ENCODE data around the gene C3orf38.
"Not testable (repeated sequence)": the region's sequence is repeated elsewhere in the genome, so short reads cannot be mapped to it uniquely, and the experiment has no call there.

Gene C3orf38

DNA sequence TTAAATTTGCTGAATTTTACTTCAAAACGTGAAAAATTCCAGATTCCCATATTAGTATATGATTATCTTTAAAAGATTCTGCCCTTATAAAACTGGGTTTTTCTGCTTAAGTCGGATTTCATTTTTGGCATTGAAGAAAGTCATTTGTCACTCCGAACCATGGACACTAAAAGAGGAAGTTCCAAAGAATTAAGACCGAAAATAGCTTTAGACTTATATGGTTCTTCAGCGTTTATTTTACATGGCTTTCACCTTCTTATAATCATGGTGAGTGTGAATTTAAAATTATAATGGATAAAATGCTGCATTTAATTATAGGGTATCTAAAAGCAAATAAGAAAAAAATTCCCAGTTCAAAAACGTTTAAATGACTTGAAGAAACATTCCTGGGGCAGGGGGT is 1.0 kb downstream of the C3orf38 start:
- peak overlapping the region; percentile 98 for H3K4me3 ChIP-seq (ENCODE audit: low read depth, low read length)
- DNase-seq (ENCODE audit: low read depth), result no peak

DNA sequence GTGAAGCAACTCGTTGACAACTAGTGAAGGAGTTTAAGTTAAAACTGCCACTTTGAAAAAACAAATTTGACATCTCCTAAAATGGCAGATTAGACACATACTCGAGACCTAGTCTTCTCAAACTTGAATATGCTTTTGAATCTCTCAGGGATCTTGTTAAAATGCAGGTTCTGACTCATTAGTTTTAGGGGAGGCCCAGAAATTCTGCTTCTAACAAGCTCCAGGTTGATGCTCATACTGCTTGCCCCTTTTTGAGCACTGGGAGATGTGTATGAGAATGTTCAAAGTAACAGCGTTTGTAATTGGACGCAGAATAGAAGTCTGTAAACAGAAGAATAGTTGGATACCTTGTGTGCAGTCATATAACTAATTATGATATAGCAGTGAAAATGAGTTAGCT is 1.6 kb downstream of the C3orf38 start:
- DNase-seq (ENCODE audit: low read depth), result no peak
- H3K4me3 ChIP-seq (ENCODE audit: low read depth, low read length), result peak overlapping the region; percentile 98

DNA sequence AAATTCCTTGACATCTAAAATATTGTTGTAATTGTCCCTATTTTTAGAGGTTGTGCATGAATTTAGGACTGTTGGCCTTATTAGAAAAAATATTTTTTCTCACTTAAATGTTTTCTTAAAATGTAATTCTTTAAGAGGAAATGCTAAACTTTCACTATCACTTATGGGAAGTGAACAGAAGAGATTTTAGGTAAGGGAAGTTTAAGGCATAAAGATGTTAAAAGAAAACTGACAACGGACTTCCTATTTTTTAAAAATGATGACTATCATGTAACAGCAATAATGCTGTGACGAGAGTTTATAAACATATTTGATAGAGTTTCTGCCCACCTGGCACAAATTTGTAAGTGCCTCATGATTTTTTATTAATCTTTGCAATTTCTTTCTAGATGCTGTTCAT is 3.1 kb downstream of the C3orf38 start:
- DNase-seq (ENCODE audit: low read depth), result no peak
- H3K4me3 ChIP-seq (ENCODE audit: low read depth, low read length), result no peak overlapping the region

DNA sequence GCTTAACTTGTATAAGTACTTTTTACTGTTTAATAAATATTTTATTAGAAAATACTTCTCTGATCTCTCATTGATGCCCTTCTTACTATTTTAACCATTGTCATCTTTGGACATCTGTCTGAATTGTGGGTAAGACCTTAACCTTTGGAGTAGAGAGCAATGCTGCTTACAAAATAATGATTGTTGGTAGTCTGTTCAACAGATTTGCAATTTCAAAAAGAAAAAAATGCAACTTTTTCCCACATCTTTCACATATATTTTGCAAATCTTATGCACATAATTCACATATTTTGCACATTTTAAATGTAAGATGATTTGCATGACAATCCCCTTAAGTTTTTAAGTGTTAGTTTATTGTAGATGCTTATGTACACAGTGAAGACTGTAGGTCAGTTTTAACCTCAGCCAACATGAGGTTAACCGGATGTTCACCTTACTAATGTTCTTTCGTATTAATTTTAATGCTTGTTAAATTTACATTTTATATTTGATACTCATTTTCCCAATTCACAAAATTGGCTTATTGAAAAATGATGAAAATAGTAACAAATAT is 16.7 kb downstream of the C3orf38 start:
- DNase-seq (ENCODE audit: low read depth), result no peak
- H3K4me3 ChIP-seq (ENCODE audit: low read depth, low read length), result no peak overlapping the region

DNA sequence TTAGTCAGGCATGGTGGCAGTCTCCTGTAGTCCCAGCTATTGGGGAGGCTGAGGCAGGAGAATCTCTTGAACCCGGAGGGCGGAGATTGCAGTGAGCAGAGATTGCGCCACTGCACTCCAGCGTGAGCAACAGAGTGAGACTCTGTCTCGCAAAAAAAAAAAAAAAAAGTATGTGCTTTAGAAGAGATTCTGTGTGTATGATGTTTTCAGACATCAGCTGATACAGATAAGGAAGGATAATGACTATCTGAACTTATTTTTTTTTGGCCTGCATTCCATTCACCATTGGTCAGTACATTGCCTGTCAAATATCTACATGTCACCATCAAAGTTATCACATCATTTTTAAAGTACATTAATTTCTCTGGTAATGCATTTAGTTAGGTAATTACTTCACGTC is 17.4 kb downstream of the C3orf38 start:
- no peak for DNase-seq (ENCODE audit: low read depth)
- H3K4me3 ChIP-seq (ENCODE audit: low read depth, low read length), result no peak overlapping the region

DNA sequence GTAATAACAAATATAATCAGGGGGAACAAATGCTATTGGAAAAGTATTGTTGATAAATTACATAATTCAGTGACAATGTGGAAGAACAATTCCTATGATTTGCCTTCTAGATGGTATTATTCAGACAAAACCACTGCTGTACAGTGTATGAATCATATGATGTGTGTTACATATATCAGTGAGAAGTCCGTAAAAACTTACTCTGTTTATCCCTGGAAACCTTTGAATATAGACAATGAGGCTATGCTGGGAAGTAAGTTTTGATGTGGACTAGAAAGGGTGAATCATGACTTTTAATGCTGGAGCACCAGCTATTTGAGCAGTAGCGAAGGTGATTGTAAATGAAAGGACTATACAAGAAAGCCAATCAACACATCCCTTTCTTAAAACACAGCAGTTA is 17.9 kb downstream of the C3orf38 start:
- no peak overlapping the region for H3K4me3 ChIP-seq (ENCODE audit: low read depth, low read length)
- no peak for DNase-seq (ENCODE audit: low read depth)

DNA sequence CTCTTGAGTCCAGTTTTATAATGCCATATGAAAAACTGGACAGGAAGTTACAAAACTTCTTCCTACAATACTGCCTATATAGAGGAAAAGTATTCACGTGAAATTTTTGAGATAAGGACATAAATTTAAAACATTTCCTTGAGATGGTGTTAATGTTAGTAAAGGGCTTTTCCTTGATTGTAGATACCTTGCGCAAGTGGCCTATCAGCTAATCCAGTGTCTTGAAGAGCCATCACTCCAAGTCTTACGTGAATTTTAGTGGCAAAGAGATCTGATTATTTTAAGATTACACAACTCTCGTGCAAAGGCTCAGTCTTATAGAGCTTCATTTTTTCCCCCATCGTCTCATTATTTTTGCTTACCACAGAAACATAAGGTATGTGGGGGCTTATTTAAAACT is 18.4 kb downstream of the C3orf38 start:
- no peak overlapping the region for H3K4me3 ChIP-seq (ENCODE audit: low read depth, low read length)
- no peak for DNase-seq (ENCODE audit: low read depth)

DNA sequence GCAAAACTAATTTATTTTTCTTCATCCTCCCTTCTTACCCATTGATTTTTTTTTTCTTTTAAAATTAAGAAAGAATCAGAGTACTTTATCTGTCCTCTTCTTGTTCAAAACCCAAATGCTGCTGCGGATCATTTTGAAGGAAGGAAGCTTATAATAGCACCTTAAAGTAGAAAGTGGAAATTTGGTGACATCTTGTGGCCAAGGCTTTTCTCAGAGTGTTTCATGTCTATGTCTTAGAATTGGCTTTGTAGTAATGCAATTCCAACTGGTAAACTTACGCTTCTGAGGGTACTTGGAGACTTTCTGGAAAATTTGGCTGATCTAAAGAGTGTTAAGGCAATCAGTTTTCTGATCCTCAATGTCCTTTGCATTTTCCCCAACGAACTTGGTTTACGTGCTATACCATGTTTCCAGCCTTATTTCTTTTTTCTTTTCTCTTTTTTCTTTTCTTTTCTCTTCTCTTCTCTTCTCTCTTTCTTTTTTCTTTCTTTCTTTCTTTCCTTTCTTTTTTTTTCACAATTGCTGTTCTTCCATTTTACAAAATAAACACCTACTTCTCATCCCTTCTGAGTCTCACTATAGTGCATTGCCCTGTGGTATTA is 30.7 kb downstream of the C3orf38 start:
- no peak overlapping the region for H3K4me3 ChIP-seq (ENCODE audit: low read depth, low read length)
- peak; percentile 18 for DNase-seq (ENCODE audit: low read depth)

DNA sequence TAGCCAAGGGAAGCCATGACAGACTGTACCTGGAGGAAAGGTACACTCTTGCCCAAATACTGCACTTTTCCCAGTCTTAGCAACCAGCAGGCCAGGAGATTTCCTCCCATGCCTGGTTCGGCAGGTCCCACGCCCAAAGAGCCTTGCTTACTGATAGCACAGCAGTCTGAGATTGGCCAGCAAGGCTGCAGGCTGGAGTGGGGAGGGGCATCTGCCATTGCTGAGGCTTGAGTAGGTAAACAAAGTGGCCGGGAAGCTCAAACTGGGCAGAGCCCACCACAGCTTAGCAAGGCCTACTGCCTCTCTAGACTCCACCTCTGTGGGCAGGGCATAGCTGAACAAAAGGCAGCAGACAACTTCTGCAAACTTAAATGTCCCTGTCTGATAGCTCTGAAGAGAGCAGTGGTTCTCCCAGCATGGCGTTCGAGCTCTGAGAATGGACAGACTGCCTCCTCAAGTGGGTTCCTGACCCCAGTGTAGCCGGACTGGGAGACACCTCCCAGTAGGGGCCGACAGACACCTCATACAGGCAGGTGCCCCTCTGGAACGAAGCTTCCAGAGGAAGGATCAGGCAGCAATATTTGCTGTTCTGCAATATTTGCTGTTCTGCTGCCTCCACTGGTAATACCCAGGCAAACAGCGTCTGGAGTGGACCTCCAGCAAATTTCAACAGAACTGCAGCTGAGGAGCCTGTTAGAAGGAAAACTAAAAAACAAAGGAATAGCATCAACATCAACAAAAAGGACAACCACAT is 32.6 kb downstream of the C3orf38 start:
- H3K4me3 ChIP-seq (ENCODE audit: low read depth, low read length); DNase-seq (ENCODE audit: low read depth): not testable (repeated sequence)

DNA sequence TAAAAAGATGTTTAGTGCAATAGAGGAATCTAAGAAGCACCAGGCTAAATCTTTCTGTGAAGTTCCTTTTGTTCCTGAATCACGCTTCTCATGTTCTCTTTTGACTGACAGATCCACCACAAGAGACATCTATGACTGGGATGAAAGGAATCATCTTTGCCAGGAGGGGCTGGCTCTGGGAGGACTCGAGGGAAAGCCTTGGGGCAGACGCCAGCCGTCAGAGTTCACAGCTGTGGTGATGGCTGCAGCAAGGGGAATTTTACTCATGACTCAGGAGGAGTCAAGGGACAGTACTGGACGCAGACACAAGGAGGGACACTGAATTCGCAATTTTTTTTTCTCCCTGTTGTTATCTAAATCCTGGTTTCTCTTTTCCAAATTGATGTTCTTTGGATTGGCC is 38.7 kb downstream of the C3orf38 start:
- peak; percentile 66 for DNase-seq (ENCODE audit: low read depth)
- H3K4me3 ChIP-seq (ENCODE audit: low read depth, low read length), result no peak overlapping the region

DNA sequence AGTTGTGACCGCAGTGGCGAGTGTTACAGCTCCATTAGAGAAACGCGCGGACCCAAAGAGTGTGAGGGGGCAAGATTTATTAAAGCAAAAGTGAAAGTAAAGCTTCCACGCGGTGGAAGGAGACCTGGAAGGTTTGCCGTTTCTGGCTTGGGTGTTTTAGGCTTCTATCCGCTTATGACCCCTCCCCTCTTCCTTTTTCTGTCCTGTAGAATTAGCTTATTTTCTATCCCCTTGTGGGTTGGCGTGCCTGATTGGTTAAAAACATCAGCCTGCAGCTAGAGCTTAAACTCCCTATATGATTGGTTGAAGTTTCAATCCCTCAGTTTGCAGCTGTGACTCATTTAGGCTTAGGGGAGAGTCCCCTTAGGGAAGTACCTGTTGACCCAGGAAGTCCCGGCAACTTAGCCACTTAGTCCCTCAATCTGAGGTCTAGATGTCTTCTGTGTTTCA is 39.6 kb downstream of the C3orf38 start:
- H3K4me3 ChIP-seq (ENCODE audit: low read depth, low read length), result no peak overlapping the region
- DNase-seq (ENCODE audit: low read depth), result no peak

DNA sequence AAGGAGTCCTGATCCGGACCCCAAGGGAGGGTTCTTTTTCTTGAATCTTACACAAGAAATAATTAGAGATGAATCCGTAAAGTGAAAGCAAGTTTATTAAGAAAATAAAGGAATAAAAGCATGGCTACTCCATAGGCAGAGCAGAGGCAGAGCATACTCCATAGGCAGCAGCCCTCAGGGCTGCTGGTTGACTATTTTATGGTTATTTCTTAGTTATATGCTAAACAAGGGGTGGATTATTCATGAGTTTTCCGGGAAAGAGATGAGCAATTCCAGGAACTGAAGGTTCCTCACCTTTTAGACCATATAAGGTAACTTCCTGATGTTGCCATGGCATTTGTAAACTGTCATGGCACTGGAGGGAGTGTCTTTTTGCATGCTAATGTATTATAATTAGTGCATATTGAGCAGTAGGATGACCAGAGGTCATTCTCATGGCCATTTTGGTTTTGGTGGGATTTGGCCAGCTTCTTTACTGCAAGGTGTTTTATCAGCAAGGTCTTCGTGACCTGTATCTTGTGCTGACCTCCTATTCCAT is 42.2 kb downstream of the C3orf38 start:
- no peak overlapping the region for H3K4me3 ChIP-seq (ENCODE audit: low read depth, low read length)
- DNase-seq (ENCODE audit: low read depth), result no peak

DNA sequence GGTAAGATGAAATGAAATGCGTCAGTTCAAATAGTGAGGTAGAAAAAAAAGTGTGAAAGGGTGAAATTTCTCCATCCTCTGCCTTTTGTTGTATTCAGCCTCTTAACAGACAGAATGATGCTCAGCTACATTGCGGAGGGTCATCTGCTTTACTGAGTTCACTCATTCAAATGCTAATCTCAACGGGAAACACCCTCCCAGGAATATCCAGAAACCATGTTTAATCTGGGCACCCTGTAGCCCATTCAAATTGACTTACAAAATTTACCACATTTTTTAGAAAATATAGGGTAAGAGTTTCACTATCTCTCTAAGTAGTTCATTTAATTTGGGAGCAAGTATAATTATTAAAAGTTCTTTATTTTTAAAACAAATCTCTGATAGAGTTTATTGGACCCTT is 42.9 kb downstream of the C3orf38 start:
- H3K4me3 ChIP-seq (ENCODE audit: low read depth, low read length), result no peak overlapping the region
- DNase-seq (ENCODE audit: low read depth), result no peak

DNA sequence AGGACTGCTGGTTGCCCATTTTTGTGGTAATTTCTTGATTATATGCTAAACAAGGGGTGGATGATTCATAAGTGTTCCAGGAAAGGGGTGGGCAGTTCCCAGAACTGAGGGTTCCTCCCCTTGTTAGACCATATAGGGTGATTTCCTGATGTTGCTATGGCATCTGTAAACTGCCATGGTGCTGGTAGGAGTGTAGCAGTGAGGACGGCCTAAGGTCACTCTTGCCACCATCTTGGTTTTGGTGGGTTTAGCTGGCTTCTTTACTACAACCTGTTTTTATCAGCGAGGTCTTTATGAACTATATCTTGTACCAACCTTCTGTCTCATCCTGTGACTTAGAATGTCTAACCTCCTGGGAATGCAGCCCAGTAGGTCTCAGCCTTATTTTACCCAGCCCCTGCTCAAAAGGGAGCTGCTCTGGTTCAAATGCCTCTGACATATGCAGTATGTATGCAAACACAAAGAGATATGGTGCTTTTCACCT is 46.2 kb downstream of the C3orf38 start:
- no peak overlapping the region for H3K4me3 ChIP-seq (ENCODE audit: low read depth, low read length)
- peak; percentile 46 for DNase-seq (ENCODE audit: low read depth)

DNA sequence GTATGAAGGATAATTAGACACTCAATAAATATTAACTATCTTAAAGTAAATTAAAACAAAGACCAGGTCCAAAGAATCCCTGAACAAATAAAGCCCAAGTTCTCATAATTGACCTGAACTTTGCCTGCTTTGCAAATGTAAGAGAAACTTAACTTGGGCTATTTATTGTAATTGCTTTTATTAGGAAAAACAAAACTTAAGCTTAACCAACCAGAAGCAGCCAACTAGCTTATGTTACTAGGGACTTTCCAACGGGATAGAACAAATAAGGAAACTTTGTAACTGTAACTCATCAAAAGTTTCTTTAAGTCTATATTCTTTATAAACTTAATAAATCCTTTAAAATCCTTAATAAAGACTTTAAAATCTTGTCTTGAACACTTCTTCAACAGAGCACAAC is 48.4 kb downstream of the C3orf38 start:
- H3K4me3 ChIP-seq (ENCODE audit: low read depth, low read length), result no peak overlapping the region
- no peak for DNase-seq (ENCODE audit: low read depth)

DNA sequence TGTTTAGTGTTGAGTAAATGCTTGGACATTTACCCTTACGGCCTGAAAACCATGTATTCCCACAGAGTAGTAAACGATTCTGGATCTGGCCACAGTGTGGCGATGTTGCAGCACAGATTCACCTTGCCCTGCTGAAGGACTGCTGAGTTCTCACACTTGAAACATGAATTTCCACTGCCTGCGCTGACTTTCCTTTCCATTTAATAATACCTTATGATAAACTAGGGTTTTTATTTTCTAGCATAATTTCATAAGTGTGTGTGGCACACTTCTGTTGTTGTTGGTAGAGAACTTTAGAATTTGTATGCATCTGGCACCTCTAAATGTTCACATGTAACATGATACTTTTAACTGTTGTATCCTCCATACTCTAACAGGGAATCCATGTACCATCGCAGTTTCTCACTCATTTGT is 53.9 kb downstream of the C3orf38 start:
- peak; percentile 24 for DNase-seq (ENCODE audit: low read depth)
- no peak overlapping the region for H3K4me3 ChIP-seq (ENCODE audit: low read depth, low read length)
